Measurements from ENCODE around the gene GPR108.

DNA sequence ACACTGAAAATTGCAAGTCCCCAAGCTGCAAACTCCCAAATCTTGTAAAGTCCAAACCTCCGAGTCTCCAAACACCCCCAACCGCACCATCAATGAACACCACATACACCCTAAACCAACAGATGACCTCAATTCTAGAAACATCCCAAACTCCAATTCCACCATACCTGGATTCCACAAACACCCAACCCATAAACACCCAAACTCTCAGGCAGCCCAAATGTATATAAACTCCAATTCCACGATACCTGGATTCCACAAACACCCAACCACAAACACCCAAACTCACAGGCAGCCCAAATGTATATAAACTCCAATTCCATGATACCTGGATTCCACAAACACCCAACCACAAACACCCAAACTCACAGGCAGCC is 17.4 kb downstream of the GPR108 start:
- TF ChIP-seq FOXJ3 (CRISPR knock-in tag; IDR thresholded peaks at IDR 0.05) (no peak), USF2 (IDR thresholded peaks at IDR 0.05; ENCODE audit: borderline replicate concordance, low read depth, low read length) (no peak), EZH2phosphoT487 (IDR thresholded peaks at IDR 0.05; ENCODE audit: borderline replicate concordance, low read depth) (no peak), TEAD4 (IDR thresholded peaks at IDR 0.05; ENCODE audit: borderline replicate concordance, insufficient read depth) (no peak)

All from SK-N-SH (cell line).